AG04449 (cell line): Measurements from ENCODE around the gene PEBP1.

Experiments used
- CTCF ChIA-PET: fragments of 350-600 bp; formaldehyde crosslinking; extraction: SDS; loops from one replicate; lab custom pipeline; 2021; ENCODE audit warnings: antibody characterized with exemption; lab: Yijun Ruan, JAX
- POLR2A ChIA-PET: fragments of 400-600, 350-600 bp; formaldehyde crosslinking; extraction: SDS; loops from one replicate; lab custom pipeline; 2020; ENCODE audit warnings: antibody characterized with exemption, inconsistent platforms; lab: Yijun Ruan, JAX
- DNase-seq: peaks from one replicate; pipeline ENCODE4 v3.0.0-alpha.2; 2010; ENCODE audit warnings: low read depth, low spot score
- H3K4me3 ChIP-seq: 2 replicates; pipeline ENCODE4 v1.5.1; 2011; ENCODE audit warnings: low read depth, mild to moderate bottlenecking, control low read depth, low read length
- CTCF ChIP-seq: IDR thresholded peaks from one replicate; pipeline ENCODE4 v1.5.1; 2011; ENCODE audit warnings: mild to moderate bottlenecking, moderate library complexity, low read length, control low read depth, inconsistent platforms; ENCODE audit not compliant: insufficient read depth; ENCODE audit errors: missing control alignments

The PEBP1 gene

GRCh38 chr12:118102070-118102469, 33.9 kb upstream of the PEBP1 start:
- POLR2A ChIA-PET: no interaction called here
- DNase-seq: no peak
- CTCF ChIA-PET: interaction anchor here (1.1 to 2.0 kb wide), 3 partner anchors 18 to 276 kb away, joined by 3 to 5 read pairs (median 4); no protein-coding TSS in a partner anchor

GRCh38 chr12:118102609-118103008, 33.3 kb upstream of the PEBP1 start:
- ChIA-PET CTCF (interaction anchor here (1.1 to 2.0 kb wide), 2 partner anchors 18 to 275 kb away, joined by 3 to 5 read pairs; no protein-coding TSS in a partner anchor), POLR2A (no interaction called here)
- TF ChIP-seq CTCF: no peak
- peak overlapping the region; percentile 75 for H3K4me3 ChIP-seq
- DNase-seq: no peak

More at GRCh38 chr12:118102070-118102469, 33.9 kb upstream of the PEBP1 start:
- no peak for TF ChIP-seq CTCF
- no peak overlapping the region; the same call in 1 of the 2 replicates for H3K4me3 ChIP-seq

GRCh38 chr12:118103201-118103600, 32.7 kb upstream of the PEBP1 start:
- POLR2A ChIA-PET: no interaction called here
- TF ChIP-seq CTCF: no peak
- DNase-seq: no peak
- H3K4me3 ChIP-seq: peak overlapping the region; percentile 75
- CTCF ChIA-PET: interaction anchor here (1.5 to 2.0 kb wide), 2 partner anchors 18 to 58 kb away, joined by 5 read pairs; no protein-coding TSS in a partner anchor

- ChIA-PET POLR2A (interaction anchor here (1.4 kb wide), 1 partner anchor 32 kb away, joined by 6 read pairs; the partner anchor contains the start of gene PEBP1), CTCF (interaction anchor here (1.3 to 1.5 kb wide), 2 partner anchors 17 to 59 kb away, joined by 4 to 5 read pairs; no protein-coding TSS in a partner anchor)
- TF ChIP-seq CTCF: no peak
- H3K4me3 ChIP-seq: peak within 1 kb of the TSS; percentile 75
- DNase-seq: no peak
Measured at GRCh38 chr12:118103601-118104382, 32.1 kb upstream of the PEBP1 start, which contains the start of gene VSIG10. Gene VSIG10, minus strand, starts transcription at chr12:118104011. Its CDS starts 340 bp downstream, at chr12:118103671.

GRCh38 chr12:118107011-118107410, 28.9 kb upstream of the PEBP1 start:
- no peak for DNase-seq
- ChIA-PET POLR2A (interaction anchor here (0.6 kb wide), 1 partner anchor 81 kb away, joined by 4 read pairs; no protein-coding TSS in a partner anchor), CTCF (interaction anchor here (0.9 to 1.6 kb wide), 2 partner anchors 14 to 232 kb away, joined by 3 to 8 read pairs; no protein-coding TSS in a partner anchor)

More at GRCh38 chr12:118107011-118107410, 28.9 kb upstream of the PEBP1 start:
- no peak for TF ChIP-seq CTCF
- H3K4me3 ChIP-seq: no peak overlapping the region
